PC-9 (cell line): ENCODE measurements around the gene C1orf21. TPM values are rescaled to one million over a fixed set of nuclear protein-coding genes. Genes with fewer than 3 reads are reported as not detected.

Experiments
- BruUV-seq: library from RNA; stranded (reverse); fragments of 400-500 nt; replicated peaks from 2 replicates; lab custom pipeline; 2021; lab: Mats Ljungman, UMichigan
- CTCF ChIA-PET: fragments of 300-600 bp; sonication (Branson Sonifier 250); formaldehyde crosslinking; loops from one replicate; lab custom pipeline; 2022; ENCODE audit warnings: antibody characterized with exemption; lab: Charles Lee
- POLR2A ChIA-PET: fragments of 300-600 bp; sonication (Branson Sonifier 250); formaldehyde crosslinking; loops from one replicate; lab custom pipeline; 2022; ENCODE audit warnings: antibody characterized with exemption; ENCODE audit not compliant: unreplicated experiment; lab: Charles Lee
- DNase-seq, 2 experiments: peaks; one replicate each; pipeline versions ENCODE4 v3.0.0 to v3.0.0-alpha.2; 2015 to 2022; ENCODE audit warnings: mixed read lengths in 1 of 2
- H2AFZ ChIP-seq: fragments of 200-600 bp; sonication (generic); 2 replicates; pipeline ENCODE4 v1.8.1; 2017; ENCODE audit warnings: antibody characterized with exemption
- H3F3A ChIP-seq: fragments of 200-600 bp; sonication (generic); 2 replicates; pipeline ENCODE4 v1.8.1; 2017; ENCODE audit warnings: antibody characterized with exemption, mild to moderate bottlenecking, low read depth; ENCODE audit not compliant: insufficient read depth
- H3K27ac ChIP-seq: fragments of 200-600 bp; sonication (generic); 2 replicates; pipeline ENCODE4 v1.6.1; 2016; ENCODE audit warnings: mixed run types
- H3K27me3 ChIP-seq: fragments of 200-600 bp; sonication (generic); 2 replicates; pipeline ENCODE4 v1.6.1; 2016; ENCODE audit warnings: low read depth, mixed run types; ENCODE audit not compliant: insufficient read depth
- H3K36me3 ChIP-seq: fragments of 200-600 bp; sonication (generic); 2 replicates; pipeline ENCODE4 v1.6.1; 2016; ENCODE audit warnings: low read depth, mixed run types
- H3K4me1 ChIP-seq: fragments of 200-600 bp; sonication (generic); replicated peaks from 2 replicates; pipeline ENCODE4 v1.6.1; 2016; ENCODE audit warnings: mixed run types; ENCODE audit not compliant: insufficient read depth
- H3K4me2 ChIP-seq: fragments of 200-600 bp; sonication (generic); 2 replicates; pipeline ENCODE4 v1.6.1; 2017; ENCODE audit warnings: mixed run types
- H3K4me3 ChIP-seq: fragments of 200-600 bp; sonication (generic); 2 replicates; pipeline ENCODE4 v1.6.1; 2016; ENCODE audit warnings: mixed run types
- H3K79me2 ChIP-seq: fragments of 200-600 bp; sonication (generic); 2 replicates; pipeline ENCODE4 v1.6.1; 2017; ENCODE audit warnings: low read depth, mixed run types
- H3K9me2 ChIP-seq: fragments of 200-600 bp; sonication (generic); 2 replicates; pipeline ENCODE4 v1.8.1; 2017; ENCODE audit warnings: mild to moderate bottlenecking; ENCODE audit not compliant: insufficient read depth
- H3K9me3 ChIP-seq: fragments of 200-600 bp; sonication (generic); 2 replicates; pipeline ENCODE4 v1.8.1; 2016; ENCODE audit warnings: low read depth; ENCODE audit not compliant: insufficient read depth
- H4K20me1 ChIP-seq: fragments of 200-600 bp; sonication (generic); 2 replicates; pipeline ENCODE4 v1.8.1; 2017; ENCODE audit not compliant: insufficient read depth
- EZH2 ChIP-seq: fragments of 200-600 bp; sonication (generic); IDR thresholded peaks from 2 replicates; pipeline ENCODE4 v1.8.0; 2017; ENCODE audit warnings: antibody characterized with exemption, low read depth
- intact Hi-C: fragments of 100-400 bp; cut with micrococcal nuclease; formaldehyde crosslinking; loops from one replicate; pipeline ENCODE4 v1.10.0; 2022; ENCODE audit not compliant: unreplicated experiment
- total RNA-seq: library from RNA; stranded (reverse); gene quantifications from 2 replicates; pipeline ENCODE4 v1.2.3, GENCODE V29; 2021
- TF ChIP-seq, protein P1 (sequence below): fragments of 200-600 bp; sonication (generic); conservative IDR thresholded peaks from 2 replicates; pipeline ENCODE4 v1.6.1; 2017; ENCODE audit warnings: mixed run types, antibody characterized with exemption, mild to moderate bottlenecking, moderate library complexity

C1orf21 gene
- total RNA-seq, 1 experiment from 2014 or later = 13.8 TPM

DNA sequence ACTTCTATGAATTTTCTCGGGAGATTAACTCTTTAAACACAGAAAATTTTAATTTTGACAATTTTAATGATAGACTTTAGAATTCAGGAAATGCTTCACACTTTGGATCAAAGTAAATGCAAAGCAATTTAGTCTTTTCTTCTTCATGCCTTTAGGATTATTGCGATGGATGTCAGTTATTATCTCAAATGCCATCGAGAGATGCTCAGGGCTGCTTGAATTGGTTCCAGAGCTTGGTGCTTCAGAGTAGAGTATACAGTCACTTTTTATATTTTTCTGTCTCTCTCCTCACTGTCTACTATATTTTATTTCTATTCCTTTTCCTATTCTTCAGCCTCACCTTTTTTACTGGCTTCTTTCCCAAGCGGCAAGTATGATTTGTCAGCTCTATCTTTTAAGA lies 59.2 kb downstream of the C1orf21 start:
- Histone ChIP-seq H3K4me1 (no peaks in the 10 kb centered on the region), H3K9me2 (no peaks in the 10 kb centered on the region; the same call in none of the 2 replicates), H4K20me1 (no peaks in the 10 kb centered on the region), H3K36me3 (no peaks in the 10 kb centered on the region), H3K9me3 (no peaks in the 10 kb centered on the region), H3K27ac (no peak overlapping the region), H3K79me2 (no peaks in the 10 kb centered on the region), H2AFZ (no peak overlapping the region), H3K4me2 (no peak overlapping the region), H3K27me3 (no peaks in the 10 kb centered on the region), H3K4me3 (no peak overlapping the region), H3F3A (no peaks in the 10 kb centered on the region)
- no TSS peak for BruUV-seq
- CTCF ChIA-PET = no interaction called here
- intact Hi-C loops = no loop called here
- DNase-seq = no peak
- POLR2A ChIA-PET = no interaction called here
- TF ChIP-seq EZH2 = no peak
- TF ChIP-seq, protein P1, sequence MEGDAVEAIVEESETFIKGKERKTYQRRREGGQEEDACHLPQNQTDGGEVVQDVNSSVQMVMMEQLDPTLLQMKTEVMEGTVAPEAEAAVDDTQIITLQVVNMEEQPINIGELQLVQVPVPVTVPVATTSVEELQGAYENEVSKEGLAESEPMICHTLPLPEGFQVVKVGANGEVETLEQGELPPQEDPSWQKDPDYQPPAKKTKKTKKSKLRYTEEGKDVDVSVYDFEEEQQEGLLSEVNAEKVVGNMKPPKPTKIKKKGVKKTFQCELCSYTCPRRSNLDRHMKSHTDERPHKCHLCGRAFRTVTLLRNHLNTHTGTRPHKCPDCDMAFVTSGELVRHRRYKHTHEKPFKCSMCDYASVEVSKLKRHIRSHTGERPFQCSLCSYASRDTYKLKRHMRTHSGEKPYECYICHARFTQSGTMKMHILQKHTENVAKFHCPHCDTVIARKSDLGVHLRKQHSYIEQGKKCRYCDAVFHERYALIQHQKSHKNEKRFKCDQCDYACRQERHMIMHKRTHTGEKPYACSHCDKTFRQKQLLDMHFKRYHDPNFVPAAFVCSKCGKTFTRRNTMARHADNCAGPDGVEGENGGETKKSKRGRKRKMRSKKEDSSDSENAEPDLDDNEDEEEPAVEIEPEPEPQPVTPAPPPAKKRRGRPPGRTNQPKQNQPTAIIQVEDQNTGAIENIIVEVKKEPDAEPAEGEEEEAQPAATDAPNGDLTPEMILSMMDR = no peak

DNA sequence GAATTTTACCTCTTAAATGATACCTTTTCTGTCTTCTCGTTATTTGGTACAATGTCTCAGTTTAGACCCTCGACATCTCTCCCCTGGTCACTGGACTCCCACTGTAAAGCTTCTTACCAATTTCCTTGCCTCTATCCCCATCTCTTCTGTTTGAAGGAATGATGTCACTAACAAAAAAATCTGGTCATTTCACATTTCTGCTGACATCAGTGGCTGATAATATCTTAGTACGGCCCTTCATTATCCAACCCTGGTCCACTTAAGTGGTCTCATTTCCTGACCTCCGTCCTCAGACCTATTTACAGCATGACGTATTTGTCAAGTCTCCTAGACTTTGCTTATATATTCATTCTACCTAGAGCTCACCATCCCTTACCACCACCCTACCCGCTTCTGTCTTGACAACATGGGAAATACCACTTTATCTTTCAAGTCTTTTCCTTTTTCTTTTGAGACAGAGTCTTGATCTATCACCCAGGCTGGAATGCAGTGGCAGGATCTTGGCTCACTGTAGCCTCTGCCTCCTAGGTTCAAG lies 60.9 kb downstream of the C1orf21 start:
- intact Hi-C loops = no loop called here
- no TSS peak for BruUV-seq
- H3K9me3 ChIP-seq = no peaks in the 10 kb centered on the region
- H2AFZ ChIP-seq = no peak overlapping the region
- no peaks in the 10 kb centered on the region for H3K79me2 ChIP-seq
- no peak overlapping the region for H3K4me3 ChIP-seq
- no peak for DNase-seq
- CTCF ChIA-PET = no interaction called here
- no peaks in the 10 kb centered on the region for H3K4me1 ChIP-seq
- POLR2A ChIA-PET = no interaction called here
- H3F3A ChIP-seq = no peaks in the 10 kb centered on the region
- no peak overlapping the region for H3K27ac ChIP-seq
- no peaks in the 10 kb centered on the region for H3K9me2 ChIP-seq
- TF ChIP-seq EZH2 = no peak
- TF ChIP-seq, protein P1 = no peak
- H3K4me2 ChIP-seq = no peak overlapping the region
- no peaks in the 10 kb centered on the region for H3K36me3 ChIP-seq
- H3K27me3 ChIP-seq = no peaks in the 10 kb centered on the region
- no peaks in the 10 kb centered on the region for H4K20me1 ChIP-seq

DNA sequence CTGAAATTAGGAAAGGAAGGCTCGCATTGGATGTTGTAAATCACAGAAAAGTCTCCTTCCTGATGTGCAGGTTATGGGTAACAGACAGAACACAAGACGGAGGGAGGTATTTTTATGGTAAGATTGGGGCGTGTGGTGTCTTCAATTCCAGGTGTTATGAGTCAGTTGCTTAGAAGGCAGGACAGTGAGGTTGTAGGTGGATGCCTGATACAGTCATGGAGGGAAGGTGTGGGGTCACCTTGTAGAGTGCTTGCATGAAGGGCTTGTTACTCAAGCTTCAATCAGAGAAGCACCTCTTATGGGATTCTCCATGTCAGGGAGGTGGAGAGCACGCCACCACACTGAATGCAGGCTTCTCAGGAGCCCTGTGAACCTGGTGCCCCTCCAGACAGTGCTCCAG lies 63.1 kb downstream of the C1orf21 start:
- POLR2A ChIA-PET = no interaction called here
- no TSS peak for BruUV-seq

More for the DNA sequence above, 63.1 kb downstream of the C1orf21 start:
- Histone ChIP-seq H3K36me3 (no peaks in the 10 kb centered on the region), H3K4me3 (no peak overlapping the region), H3K4me2 (no peak overlapping the region), H3K27me3 (no peaks in the 10 kb centered on the region), H4K20me1 (no peaks in the 10 kb centered on the region), H3K27ac (no peak overlapping the region), H3K9me2 (no peaks in the 10 kb centered on the region), H3K79me2 (no peaks in the 10 kb centered on the region), H2AFZ (no peak overlapping the region), H3F3A (no peaks in the 10 kb centered on the region), H3K4me1 (no peaks in the 10 kb centered on the region), H3K9me3 (no peaks in the 10 kb centered on the region)
- TF ChIP-seq, protein P1 = no peak
- no peak for TF ChIP-seq EZH2
- no peak for DNase-seq
- intact Hi-C loops = no loop called here
- CTCF ChIA-PET = no interaction called here
